H9 (cell line): ENCODE measurements around the gene BCKDHB. TPM values are rescaled to one million over a fixed set of nuclear protein-coding genes. Genes with fewer than 3 reads are reported as not detected.

ENCODE experiments used
- DNase-seq: peaks from one replicate; pipeline ENCODE4 v3.0.0-alpha.2; 2017
- H2AFZ ChIP-seq: one replicate; pipeline ENCODE4 v1.6.1; 2013; ENCODE audit warnings: mild to moderate bottlenecking, low read length, control low read depth, moderate library complexity
- H2AK5ac ChIP-seq: 2 replicates; pipeline ENCODE4 v1.6.1; 2013; ENCODE audit warnings: low read length, control low read depth, mixed read lengths; ENCODE audit not compliant: insufficient read length
- H2BK120ac ChIP-seq: one replicate; pipeline ENCODE4 v1.6.1; 2013; ENCODE audit warnings: low read depth, mild to moderate bottlenecking, low read length, control low read depth, inconsistent platforms; ENCODE audit not compliant: poor library complexity, severe bottlenecking
- H2BK12ac ChIP-seq: 2 replicates; pipeline ENCODE4 v1.6.1; 2013; ENCODE audit warnings: low read length, control low read depth, mixed read lengths, low read depth; ENCODE audit not compliant: insufficient read length
- H2BK15ac ChIP-seq: 2 replicates; pipeline ENCODE4 v1.6.1; 2013; ENCODE audit warnings: low read depth, low read length, control low read depth
- H2BK20ac ChIP-seq: one replicate; pipeline ENCODE4 v1.6.1; 2013; ENCODE audit warnings: low read depth, mild to moderate bottlenecking, low read length, control low read depth, inconsistent platforms; ENCODE audit not compliant: poor library complexity, severe bottlenecking
- H2BK5ac ChIP-seq: 2 replicates; pipeline ENCODE4 v1.6.1; 2013; ENCODE audit warnings: low read length, control low read depth, mixed read lengths; ENCODE audit not compliant: insufficient read length
- H3K14ac ChIP-seq: 2 replicates; pipeline ENCODE4 v1.6.1; 2013; ENCODE audit warnings: low read length, control low read depth; ENCODE audit not compliant: insufficient read depth
- H3K18ac ChIP-seq: 2 replicates; pipeline ENCODE4 v1.6.1; 2013; ENCODE audit warnings: low read depth, mild to moderate bottlenecking, mixed read lengths, low read length, control low read depth; ENCODE audit not compliant: insufficient read length
- H3K23ac ChIP-seq: 2 replicates; pipeline ENCODE4 v1.6.1; 2013; ENCODE audit warnings: low read length, control low read depth, mixed read lengths, low read depth; ENCODE audit not compliant: insufficient read length
- H3K23me2 ChIP-seq: 2 replicates; pipeline ENCODE4 v1.6.1; 2013; ENCODE audit warnings: low read depth, mild to moderate bottlenecking, mixed read lengths, low read length, control low read depth; ENCODE audit not compliant: insufficient read length, poor library complexity, severe bottlenecking
- H3K27ac ChIP-seq: 2 replicates; pipeline ENCODE4 v1.5.1; 2013; ENCODE audit warnings: low read length, control low read depth, mixed read lengths, low read depth; ENCODE audit not compliant: insufficient read length
- H3K27me3 ChIP-seq: 2 replicates; pipeline ENCODE4 v1.6.1; 2013; ENCODE audit warnings: low read length, control low read depth, inconsistent platforms; ENCODE audit not compliant: insufficient read depth
- H3K4ac ChIP-seq: 2 replicates; pipeline ENCODE4 v1.6.1; 2013; ENCODE audit warnings: low read depth, mild to moderate bottlenecking, control low read depth, inconsistent platforms, low read length, moderate library complexity
- H3K4me1 ChIP-seq: 2 replicates; pipeline ENCODE4 v1.6.1; 2013; ENCODE audit warnings: low read length, control low read depth, inconsistent platforms; ENCODE audit not compliant: insufficient read depth
- H3K4me2 ChIP-seq: 2 replicates; pipeline ENCODE4 v1.6.1; 2013; ENCODE audit warnings: low read length, control low read depth, mixed read lengths; ENCODE audit not compliant: insufficient read length, insufficient read depth
- H3K56ac ChIP-seq: 2 replicates; pipeline ENCODE4 v1.6.1; 2013; ENCODE audit warnings: low read depth, mild to moderate bottlenecking, mixed read lengths, low read length, control low read depth; ENCODE audit not compliant: insufficient read length
- H3K79me1 ChIP-seq: 2 replicates; pipeline ENCODE4 v1.6.1; 2013; ENCODE audit warnings: low read depth, mild to moderate bottlenecking, moderate library complexity, low read length, control low read depth, inconsistent platforms; ENCODE audit not compliant: insufficient read depth, poor library complexity, severe bottlenecking
- H3K79me2 ChIP-seq: 2 replicates; pipeline ENCODE4 v1.6.1; 2013; ENCODE audit warnings: low read length, control low read depth, inconsistent platforms; ENCODE audit not compliant: insufficient read depth
- H3K9ac ChIP-seq: 2 replicates; pipeline ENCODE4 v1.6.1; 2013; ENCODE audit warnings: low read length, control low read depth, mixed read lengths; ENCODE audit not compliant: insufficient read length; ENCODE audit errors: extremely low read depth
- H3K9me3 ChIP-seq: one replicate; pipeline ENCODE4 v1.6.1; 2013; ENCODE audit warnings: low read depth, low read length, inconsistent platforms; ENCODE audit not compliant: control insufficient read depth
- H3T11ph ChIP-seq: one replicate; pipeline ENCODE4 v1.6.1; 2013; ENCODE audit warnings: mild to moderate bottlenecking, low read length, control low read depth, inconsistent platforms
- H4K20me1 ChIP-seq: one replicate; pipeline ENCODE4 v1.6.1; 2013; ENCODE audit not compliant: control insufficient read depth, insufficient read length, insufficient read depth
- H4K5ac ChIP-seq: 2 replicates; pipeline ENCODE4 v1.6.1; 2013; ENCODE audit warnings: low read depth, mild to moderate bottlenecking, mixed read lengths, low read length, control low read depth; ENCODE audit not compliant: insufficient read length
- H4K8ac ChIP-seq: replicated peaks from 2 replicates; pipeline ENCODE4 v1.6.1; 2013; ENCODE audit warnings: low read length, control low read depth, mixed read lengths, low read depth; ENCODE audit not compliant: insufficient read length
- H4K91ac ChIP-seq: 2 replicates; pipeline ENCODE4 v1.6.1; 2013; ENCODE audit warnings: low read depth, mild to moderate bottlenecking, moderate library complexity, mixed read lengths, low read length, control low read depth; ENCODE audit not compliant: insufficient read length
- H3K27ac Mint-ChIP-seq, 3 experiments: 2 replicates in 2 of 3; 3 replicates in 1 of 3; pipeline ENCODE4 v1.8.0; 2020 to 2021; ENCODE audit warnings: mixed read lengths in 3 of 3, mild to moderate bottlenecking in 1 of 3, moderate library complexity in 1 of 3
- H3K27me3 Mint-ChIP-seq: 2 replicates; pipeline ENCODE4 v1.8.0; 2021; ENCODE audit warnings: low read depth, mild to moderate bottlenecking, moderate library complexity, mixed read lengths
- H3K36me3 Mint-ChIP-seq, 3 experiments: 2 replicates in 2 of 3; 3 replicates in 1 of 3; pipeline ENCODE4 v1.8.0; 2020 to 2021; ENCODE audit warnings: low read depth in 3 of 3, mixed read lengths in 3 of 3; ENCODE audit not compliant: insufficient read depth in 1 of 3
- H3K4me1 Mint-ChIP-seq, 2 experiments: 2 replicates each; pipeline ENCODE4 v1.8.0; 2020; ENCODE audit warnings: mixed read lengths in 2 of 2
- H3K4me3 Mint-ChIP-seq, 2 experiments: 2 replicates in 1 of 2; 3 replicates in 1 of 2; pipeline ENCODE4 v1.8.0; 2020 to 2021; ENCODE audit warnings: mild to moderate bottlenecking in 2 of 2, mixed read lengths in 2 of 2, moderate library complexity in 1 of 2
- H3K9me3 Mint-ChIP-seq, 2 experiments: 2 replicates in 1 of 2; 3 replicates in 1 of 2; pipeline ENCODE4 v1.8.0; 2020; ENCODE audit warnings: mild to moderate bottlenecking in 2 of 2, mixed read lengths in 2 of 2, moderate library complexity in 1 of 2
- WGBS: extraction: QIAGEN DNeasy Blood & Tissue Kit; methylation state at CpG from one replicate; pipeline ENCODE4 v1.1.7; 2013; ENCODE audit warnings: missing lambda C conversion rate, low lambda C conversion rate, mixed read lengths; ENCODE audit not compliant: insufficient read length; ENCODE audit errors: extremely low coverage; 5-methylcytosine and 5-hydroxymethylcytosine counted together
- total RNA-seq: library from RNA; stranded (reverse); gene quantifications from 2 replicates; pipeline ENCODE4 v1.2.1, GENCODE V29; 2021
- TF ChIP-seq, protein P1 (sequence below): fragments of 200-600 bp; sonication (generic); conservative IDR thresholded peaks from 3 replicates; pipeline ENCODE4 v1.8.0; 2021; ENCODE audit warnings: antibody characterized with exemption, mild to moderate bottlenecking

BCKDHB gene
- total RNA-seq, 1 experiment from 2014 or later: 26.6 TPM

DNA sequence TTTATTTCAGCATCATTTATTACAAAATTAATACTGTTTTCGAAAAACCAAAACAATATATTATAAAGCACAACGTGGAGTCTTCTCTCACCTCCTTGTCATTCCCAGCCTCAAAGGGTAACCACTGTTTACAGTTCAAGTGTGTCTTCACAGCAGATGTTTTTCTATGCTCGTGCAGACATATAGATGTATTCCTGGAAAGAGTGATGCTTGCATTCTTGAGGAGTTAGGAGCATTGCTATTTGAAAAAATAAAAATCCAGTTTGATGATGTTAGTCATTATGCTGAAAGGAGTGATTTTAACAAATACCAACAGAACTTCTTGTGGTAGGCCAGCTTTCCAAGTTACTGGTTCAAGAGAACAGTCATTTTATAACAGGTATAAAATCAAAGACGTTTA, 234.9 kb downstream of the BCKDHB start:
- Histone ChIP-seq H4K91ac (no peak overlapping the region), H4K8ac (no peak overlapping the region), H3K27me3 (no peaks in the 10 kb centered on the region), H2BK15ac (no peak overlapping the region), H3K27ac (no peak overlapping the region), H3K4ac (no peak overlapping the region), H3K9me3 (no peaks in the 10 kb centered on the region), H3K23me2 (no peaks in the 10 kb centered on the region), H3K56ac (no peak overlapping the region), H4K20me1 (no peaks in the 10 kb centered on the region), H3K9ac (no peak overlapping the region), H2BK12ac (no peak overlapping the region), H2BK120ac (no peak overlapping the region), H3K4me1 (no peaks in the 10 kb centered on the region), H3K4me2 (no peak overlapping the region), H3K79me1 (no peaks in the 10 kb centered on the region), H2AK5ac (no peak overlapping the region), H3K14ac (no peak overlapping the region), H3K18ac (no peak overlapping the region), H3T11ph (no peak overlapping the region), H2BK5ac (no peak overlapping the region), H3K79me2 (no peaks in the 10 kb centered on the region), H2AFZ (no peak overlapping the region), H3K23ac (no peak overlapping the region), H2BK20ac (no peak overlapping the region), H4K5ac (no peak overlapping the region)
- Mint-ChIP-seq H3K36me3 (no peaks in the 10 kb centered on the region), H3K9me3 (no peaks in the 10 kb centered on the region), H3K27me3 (no peaks in the 10 kb centered on the region), H3K4me3 (no peak overlapping the region), H3K27ac (0 out of 7 replicates have a peak overlapping the region, but pooled peaks of 1 of the 3 experiments have one; percentile 59), H3K4me1 (peaks cover 10 to 18% of the 10 kb centered on the region in 2 experiments)
- no CpG with 5 or more reads among the region's 4 CpGs for WGBS
- DNase-seq: no peak
- TF ChIP-seq, protein P1, sequence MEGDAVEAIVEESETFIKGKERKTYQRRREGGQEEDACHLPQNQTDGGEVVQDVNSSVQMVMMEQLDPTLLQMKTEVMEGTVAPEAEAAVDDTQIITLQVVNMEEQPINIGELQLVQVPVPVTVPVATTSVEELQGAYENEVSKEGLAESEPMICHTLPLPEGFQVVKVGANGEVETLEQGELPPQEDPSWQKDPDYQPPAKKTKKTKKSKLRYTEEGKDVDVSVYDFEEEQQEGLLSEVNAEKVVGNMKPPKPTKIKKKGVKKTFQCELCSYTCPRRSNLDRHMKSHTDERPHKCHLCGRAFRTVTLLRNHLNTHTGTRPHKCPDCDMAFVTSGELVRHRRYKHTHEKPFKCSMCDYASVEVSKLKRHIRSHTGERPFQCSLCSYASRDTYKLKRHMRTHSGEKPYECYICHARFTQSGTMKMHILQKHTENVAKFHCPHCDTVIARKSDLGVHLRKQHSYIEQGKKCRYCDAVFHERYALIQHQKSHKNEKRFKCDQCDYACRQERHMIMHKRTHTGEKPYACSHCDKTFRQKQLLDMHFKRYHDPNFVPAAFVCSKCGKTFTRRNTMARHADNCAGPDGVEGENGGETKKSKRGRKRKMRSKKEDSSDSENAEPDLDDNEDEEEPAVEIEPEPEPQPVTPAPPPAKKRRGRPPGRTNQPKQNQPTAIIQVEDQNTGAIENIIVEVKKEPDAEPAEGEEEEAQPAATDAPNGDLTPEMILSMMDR: no peak
